Measurements from ENCODE around the gene CKS1B.

GRCh38 chr1:154963643-154964042, 10.8 kb upstream of the CKS1B start:
- TF ChIP-seq EP300 (IDR thresholded peaks at IDR 0.05) = no peak
- no peak for TF ChIP-seq CTCF (IDR thresholded peaks at IDR 0.05)
- TF ChIP-seq HOXB13 (CRISPR knock-in tag; IDR thresholded peaks at IDR 0.05; ENCODE audit: low read depth) = no peak
- no peak for TF ChIP-seq REST (IDR thresholded peaks at IDR 0.05)
